ENCODE data around the gene MVB12B. TPM values are rescaled to one million over a fixed set of nuclear protein-coding genes. Genes with fewer than 3 reads are reported as not detected.

Gene MVB12B
- total RNA-seq, 1 donor from 2014 or later, result 47.5 TPM

DNA sequence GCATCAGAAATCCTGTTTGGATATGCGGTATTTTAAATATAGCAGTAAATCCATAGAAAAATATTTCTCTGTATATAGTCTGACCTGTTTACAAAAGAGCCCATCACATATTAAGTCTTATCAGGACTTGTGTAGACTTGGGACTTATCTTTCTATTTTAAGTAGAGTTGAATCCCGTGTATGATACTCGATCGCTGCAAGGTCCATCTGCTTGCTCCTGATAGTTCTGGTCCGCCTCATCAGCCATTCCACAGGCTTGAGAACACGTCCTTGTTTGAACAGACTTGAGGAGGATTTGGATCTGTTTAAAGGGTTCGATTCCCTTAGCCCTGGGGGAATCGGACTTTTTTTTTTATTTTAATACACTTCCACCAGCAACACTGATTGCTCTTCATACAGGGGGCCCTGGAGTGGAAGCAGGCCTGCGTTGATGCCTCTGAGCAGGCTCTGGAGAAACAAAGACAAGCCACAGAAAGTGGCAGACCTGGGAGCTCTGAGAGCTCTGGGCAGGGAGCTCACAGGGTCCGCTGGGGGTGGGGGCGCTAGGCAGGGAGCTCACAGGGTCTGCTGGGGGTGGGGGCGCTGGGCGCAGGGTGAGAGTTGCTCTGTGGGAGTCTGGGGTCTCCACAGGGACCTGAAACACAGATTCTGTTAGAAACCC lies 112.2 kb downstream of the MVB12B start:
- Histone ChIP-seq H3K4me1 (no peaks in the 10 kb centered on the region), H3K36me3 (no peaks in the 10 kb centered on the region), H3K27me3 (no peaks in the 10 kb centered on the region), H3K9me3 (no peaks in the 10 kb centered on the region), H3K27ac (no peak overlapping the region), H3K4me3 (no peak overlapping the region)
- TF ChIP-seq, protein P1, sequence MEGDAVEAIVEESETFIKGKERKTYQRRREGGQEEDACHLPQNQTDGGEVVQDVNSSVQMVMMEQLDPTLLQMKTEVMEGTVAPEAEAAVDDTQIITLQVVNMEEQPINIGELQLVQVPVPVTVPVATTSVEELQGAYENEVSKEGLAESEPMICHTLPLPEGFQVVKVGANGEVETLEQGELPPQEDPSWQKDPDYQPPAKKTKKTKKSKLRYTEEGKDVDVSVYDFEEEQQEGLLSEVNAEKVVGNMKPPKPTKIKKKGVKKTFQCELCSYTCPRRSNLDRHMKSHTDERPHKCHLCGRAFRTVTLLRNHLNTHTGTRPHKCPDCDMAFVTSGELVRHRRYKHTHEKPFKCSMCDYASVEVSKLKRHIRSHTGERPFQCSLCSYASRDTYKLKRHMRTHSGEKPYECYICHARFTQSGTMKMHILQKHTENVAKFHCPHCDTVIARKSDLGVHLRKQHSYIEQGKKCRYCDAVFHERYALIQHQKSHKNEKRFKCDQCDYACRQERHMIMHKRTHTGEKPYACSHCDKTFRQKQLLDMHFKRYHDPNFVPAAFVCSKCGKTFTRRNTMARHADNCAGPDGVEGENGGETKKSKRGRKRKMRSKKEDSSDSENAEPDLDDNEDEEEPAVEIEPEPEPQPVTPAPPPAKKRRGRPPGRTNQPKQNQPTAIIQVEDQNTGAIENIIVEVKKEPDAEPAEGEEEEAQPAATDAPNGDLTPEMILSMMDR (IDR thresholded peaks at IDR 0.05), result no peak
- DNase-seq, result no peak
- intact Hi-C loops (cut with DNase I), result no loop called here
- ATAC-seq, result no peak

GRCh38 chr9:126439402-126439765 lies 112.8 kb downstream of the MVB12B start:
- DNase-seq (no peak), ATAC-seq (no peak)
- Histone ChIP-seq H3K27ac (no peak overlapping the region), H3K27me3 (no peaks in the 10 kb centered on the region), H3K4me3 (no peak overlapping the region), H3K4me1 (no peaks in the 10 kb centered on the region), H3K36me3 (no peaks in the 10 kb centered on the region), H3K9me3 (no peaks in the 10 kb centered on the region)
- TF ChIP-seq, protein P1 (IDR thresholded peaks at IDR 0.05), result no peak
- intact Hi-C loops (cut with DNase I), result no loop called here

DNA sequence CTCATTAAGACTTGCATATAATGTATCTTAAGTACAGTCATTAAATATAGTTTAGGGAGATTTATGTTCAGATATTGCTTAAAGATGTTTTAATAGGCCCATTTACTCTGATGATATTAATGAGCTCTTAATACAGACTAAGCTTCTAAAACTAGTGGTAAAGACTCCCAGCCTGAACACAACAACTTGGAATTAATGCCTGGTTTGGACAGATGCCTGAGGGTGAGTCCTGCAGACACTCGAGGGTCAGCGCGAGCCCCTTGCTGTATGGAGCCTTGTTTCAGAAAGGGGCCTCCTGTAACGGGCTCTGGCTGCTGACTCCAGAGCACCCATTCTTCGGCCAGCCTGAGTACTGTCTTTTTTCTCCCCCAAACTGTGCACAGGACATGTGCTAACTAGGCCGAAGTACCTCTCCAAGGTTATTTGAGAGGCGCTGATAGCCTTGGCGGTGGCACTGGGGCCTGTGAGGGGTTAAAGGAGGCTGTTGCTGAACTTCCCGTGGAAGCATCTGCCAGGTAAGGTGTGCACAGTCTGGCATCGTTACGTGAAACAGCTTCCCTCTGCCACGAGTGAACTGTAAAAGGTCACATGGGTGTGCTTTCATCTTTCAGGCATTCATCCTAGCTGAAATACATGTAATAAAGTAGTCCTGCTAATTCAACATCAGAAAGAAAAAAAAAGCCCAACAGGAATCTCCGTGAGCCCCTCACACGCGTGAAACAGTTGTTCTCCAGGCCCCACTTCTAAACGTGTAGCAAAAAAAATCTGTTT lies 113.4 kb downstream of the MVB12B start:
- intact Hi-C loops (cut with DNase I), result no loop called here
- H3K4me1 ChIP-seq, result no peaks in the 10 kb centered on the region
- no peak overlapping the region for H3K27ac ChIP-seq
- no peak for DNase-seq
- no peaks in the 10 kb centered on the region for H3K9me3 ChIP-seq
- H3K36me3 ChIP-seq, result no peaks in the 10 kb centered on the region
- no peak for ATAC-seq
- no peak overlapping the region for H3K4me3 ChIP-seq
- no peaks in the 10 kb centered on the region for H3K27me3 ChIP-seq
- TF ChIP-seq, protein P1 (IDR thresholded peaks at IDR 0.05), result no peak

GRCh38 chr9:126440940-126441339 lies 114.3 kb downstream of the MVB12B start:
- no peak for DNase-seq
- no peak overlapping the region for H3K27ac ChIP-seq
- no peaks in the 10 kb centered on the region for H3K36me3 ChIP-seq
- intact Hi-C loops (cut with DNase I), result no loop called here
- H3K27me3 ChIP-seq, result no peaks in the 10 kb centered on the region
- ATAC-seq, result no peak
- no peaks in the 10 kb centered on the region for H3K9me3 ChIP-seq
- H3K4me1 ChIP-seq, result no peaks in the 10 kb centered on the region
- no peak overlapping the region for H3K4me3 ChIP-seq
- TF ChIP-seq, protein P1 (IDR thresholded peaks at IDR 0.05), result no peak

DNA sequence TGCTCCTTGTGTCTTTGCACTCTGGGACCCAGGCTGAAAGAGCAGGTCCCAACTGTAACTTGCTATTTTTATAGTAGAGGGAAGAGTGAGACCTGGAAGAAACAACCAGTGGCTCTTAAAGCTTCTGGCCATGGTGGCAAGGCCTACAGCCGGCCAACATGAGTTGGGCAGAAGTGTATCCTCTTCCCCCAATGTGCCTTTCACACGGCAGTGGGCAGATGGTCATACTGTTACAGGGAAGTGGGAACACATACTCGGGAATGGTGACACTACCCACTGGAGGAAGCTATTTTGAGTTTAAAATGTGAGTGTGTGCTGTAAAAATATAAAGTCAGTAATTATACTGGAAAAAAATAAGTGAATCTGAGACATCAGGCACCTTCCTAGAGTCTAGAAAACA lies 116.0 kb downstream of the MVB12B start:
- no peaks in the 10 kb centered on the region for H3K9me3 ChIP-seq
- H3K4me3 ChIP-seq, result no peak overlapping the region
- intact Hi-C loops (cut with DNase I), result no loop called here
- DNase-seq (no peak), ATAC-seq (no peak)
- H3K4me1 ChIP-seq, result no peaks in the 10 kb centered on the region
- H3K27ac ChIP-seq, result no peak overlapping the region
- H3K36me3 ChIP-seq, result no peaks in the 10 kb centered on the region
- TF ChIP-seq, protein P1 (IDR thresholded peaks at IDR 0.05), result no peak
- no peaks in the 10 kb centered on the region for H3K27me3 ChIP-seq
